Ishikawa (cell line): ENCODE data around the gene KLK15.

ENCODE experiments used
- CEBPB ChIP-seq: IDR thresholded peaks from 2 replicates; pipeline ENCODE4 v1.6.1; 2012
- CREB1 ChIP-seq: IDR thresholded peaks from 2 replicates; pipeline ENCODE4 v1.6.1; 2012; ENCODE audit warnings: low read depth
- EGR1 ChIP-seq: IDR thresholded peaks from 2 replicates; pipeline ENCODE4 v1.6.1; 2012
- EP300 ChIP-seq: IDR thresholded peaks from 2 replicates; pipeline ENCODE4 v1.6.1; 2012; ENCODE audit warnings: borderline replicate concordance
- FOXM1 ChIP-seq: IDR thresholded peaks from 2 replicates; pipeline ENCODE4 v1.6.1; 2012; ENCODE audit warnings: low read depth, borderline replicate concordance
- NFIC ChIP-seq: IDR thresholded peaks from 2 replicates; pipeline ENCODE4 v1.6.1; 2012
- RAD21 ChIP-seq: IDR thresholded peaks from 2 replicates; pipeline ENCODE4 v1.6.1; 2012; ENCODE audit warnings: low read depth
- TAF1 ChIP-seq: IDR thresholded peaks from 2 replicates; pipeline ENCODE4 v1.6.1; 2012; ENCODE audit warnings: low read depth, mild to moderate bottlenecking
- TCF12 ChIP-seq: IDR thresholded peaks from 2 replicates; pipeline ENCODE4 v1.6.1; 2012; ENCODE audit warnings: low read depth
- TEAD4 ChIP-seq: IDR thresholded peaks from 2 replicates; pipeline ENCODE4 v1.6.1; 2012
- YY1 ChIP-seq: IDR thresholded peaks from 2 replicates; pipeline ENCODE4 v1.6.1; 2012; ENCODE audit warnings: low read depth
- ZBTB7A ChIP-seq: IDR thresholded peaks from 2 replicates; pipeline ENCODE4 v1.6.1; 2012; ENCODE audit warnings: low read depth
- TF ChIP-seq, protein P1 (sequence below): IDR thresholded peaks from 2 replicates; pipeline ENCODE4 v1.6.1; 2012
- TF ChIP-seq, protein P2 (sequence below): IDR thresholded peaks from 2 replicates; pipeline ENCODE4 v1.6.1; 2012
- TF ChIP-seq, protein P3 (sequence below): IDR thresholded peaks from 2 replicates; pipeline ENCODE4 v1.6.1; 2012; ENCODE audit warnings: low read depth, mild to moderate bottlenecking

The KLK15 gene

DNA sequence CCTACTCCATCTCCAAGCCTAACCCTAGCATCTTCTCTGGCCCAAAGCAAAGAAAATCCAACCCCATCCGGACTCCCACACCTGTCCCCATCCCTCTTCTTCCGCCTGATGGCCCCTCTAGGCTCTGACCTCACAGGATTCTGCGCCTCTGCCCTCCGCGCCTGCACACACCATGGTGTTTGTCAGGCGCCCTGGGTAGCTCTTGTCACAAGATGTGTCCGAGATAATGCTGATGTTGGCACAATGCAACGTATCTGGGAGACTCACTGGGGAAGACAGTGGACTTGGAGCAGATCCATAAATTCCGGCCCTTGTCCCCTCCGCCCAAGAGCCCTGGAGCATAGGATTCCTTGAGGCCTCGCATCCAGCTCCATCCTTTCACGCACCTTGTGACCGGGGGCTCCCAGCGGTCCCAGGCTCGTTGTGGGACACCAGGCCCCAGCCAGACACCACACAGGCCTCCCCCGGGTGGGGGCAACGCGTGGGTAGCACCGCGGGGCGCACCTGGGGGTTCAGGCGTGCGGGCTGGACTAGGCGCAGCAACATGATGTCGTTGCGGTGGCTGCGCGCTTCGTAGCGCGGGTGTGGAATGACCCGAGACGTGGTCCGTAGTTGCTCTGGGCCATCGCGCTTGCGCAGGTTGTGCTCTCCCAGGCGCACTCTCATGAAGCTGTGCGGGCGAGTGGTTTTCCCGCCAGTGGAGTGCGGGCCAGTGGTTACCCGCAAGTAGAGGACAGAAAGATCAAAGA lies 6.7 kb downstream of the KLK15 start:
- TF ChIP-seq TCF12 (no peak), FOXM1 (no peak)
- TF ChIP-seq, protein P1, sequence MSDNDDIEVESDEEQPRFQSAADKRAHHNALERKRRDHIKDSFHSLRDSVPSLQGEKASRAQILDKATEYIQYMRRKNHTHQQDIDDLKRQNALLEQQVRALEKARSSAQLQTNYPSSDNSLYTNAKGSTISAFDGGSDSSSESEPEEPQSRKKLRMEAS, result no peak

DNA sequence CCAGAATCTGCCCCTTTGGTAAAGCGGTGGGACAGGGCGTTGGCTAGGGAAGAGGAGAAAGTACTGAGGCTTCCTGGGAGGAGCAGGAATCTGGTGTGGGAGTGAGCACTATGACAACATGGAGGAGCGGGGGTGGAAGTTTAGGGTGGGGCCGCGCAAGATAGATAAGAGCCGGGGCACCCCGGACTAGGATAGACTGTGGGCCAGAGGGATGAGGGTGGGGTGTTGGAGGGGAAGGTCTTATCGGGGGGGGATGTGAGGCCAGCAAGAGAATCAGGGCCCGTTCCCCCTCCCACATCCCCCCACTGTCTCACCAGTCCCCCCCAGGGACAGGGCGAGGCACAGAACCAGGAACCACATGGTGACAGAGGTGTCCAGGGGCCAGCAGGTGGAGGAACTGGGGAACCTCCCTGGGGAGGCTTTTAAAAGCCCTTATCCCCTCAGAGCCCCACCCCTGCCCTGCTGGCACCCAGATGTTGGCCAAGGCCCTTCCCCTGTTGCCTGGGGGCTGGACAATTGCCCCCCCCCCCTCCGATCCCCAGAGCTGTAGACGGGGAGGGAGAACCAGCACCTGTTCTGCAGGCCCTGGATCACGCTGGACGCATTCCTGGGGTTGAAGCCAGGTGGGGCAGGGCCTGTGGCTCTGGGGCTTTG lies 9.9 kb downstream of the KLK15 start, which contains the start of gene KLK1:
Gene KLK1 (minus strand): TSS at position 399 of the 654 bp plus-strand sequence. CDS start 39 bp downstream, at position 360.
- TF ChIP-seq CREB1, result no peak

DNA sequence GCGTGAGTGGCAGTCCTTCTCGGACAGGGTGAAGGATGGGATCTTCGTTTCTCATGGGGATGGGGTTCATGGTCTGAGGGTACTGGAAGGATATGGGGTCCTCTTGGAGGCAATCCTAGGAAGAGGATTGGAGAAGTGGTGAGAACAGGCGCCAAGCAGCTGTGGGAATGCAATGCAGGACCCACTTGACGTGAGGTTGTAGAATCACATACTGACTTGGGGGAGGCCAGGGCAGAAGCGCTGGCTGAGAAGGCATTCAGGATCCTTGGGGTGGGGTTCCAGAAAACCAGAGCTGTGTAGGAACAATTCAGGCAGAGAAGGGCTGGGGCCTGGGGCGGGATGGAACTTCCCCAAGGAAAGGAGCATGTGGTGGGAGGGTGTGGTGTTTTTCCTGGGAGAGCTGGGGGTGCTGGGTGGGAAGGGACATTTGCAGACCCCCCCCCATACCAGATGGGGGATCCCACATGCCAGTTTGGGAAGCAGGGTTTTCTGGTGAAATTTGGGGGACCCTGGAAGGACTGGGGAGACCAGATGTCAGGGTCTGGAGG lies 10.6 kb downstream of the KLK15 start:
- TF ChIP-seq, protein P2, sequence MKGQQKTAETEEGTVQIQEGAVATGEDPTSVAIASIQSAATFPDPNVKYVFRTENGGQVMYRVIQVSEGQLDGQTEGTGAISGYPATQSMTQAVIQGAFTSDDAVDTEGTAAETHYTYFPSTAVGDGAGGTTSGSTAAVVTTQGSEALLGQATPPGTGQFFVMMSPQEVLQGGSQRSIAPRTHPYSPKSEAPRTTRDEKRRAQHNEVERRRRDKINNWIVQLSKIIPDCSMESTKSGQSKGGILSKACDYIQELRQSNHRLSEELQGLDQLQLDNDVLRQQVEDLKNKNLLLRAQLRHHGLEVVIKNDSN, result no peak
- no peak for TF ChIP-seq EGR1
- TF ChIP-seq ZBTB7A, result no peak

DNA sequence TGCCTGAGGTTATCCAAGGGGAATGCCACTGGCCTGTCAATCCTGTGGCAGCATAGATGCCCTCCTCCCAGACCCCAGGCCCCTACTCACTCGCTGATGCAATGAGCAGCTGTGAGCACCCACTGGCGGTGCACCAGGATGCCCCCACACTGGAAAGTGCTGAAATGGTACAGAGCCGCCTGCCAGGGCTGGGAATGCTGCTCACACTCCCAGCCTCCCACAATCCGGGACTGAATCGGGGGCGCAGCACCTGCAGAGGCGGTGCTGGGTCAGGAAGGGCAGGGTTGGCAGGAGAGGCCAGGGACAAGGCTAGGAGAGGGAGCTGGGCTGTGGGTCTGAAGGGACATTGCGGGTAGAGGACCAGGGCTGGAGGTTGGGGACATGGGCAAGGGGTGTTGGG lies 11.8 kb downstream of the KLK15 start:
- TF ChIP-seq, protein P1, result no peak
- no peak for TF ChIP-seq TEAD4
- TF ChIP-seq TCF12, result no peak
- TF ChIP-seq, protein P3, sequence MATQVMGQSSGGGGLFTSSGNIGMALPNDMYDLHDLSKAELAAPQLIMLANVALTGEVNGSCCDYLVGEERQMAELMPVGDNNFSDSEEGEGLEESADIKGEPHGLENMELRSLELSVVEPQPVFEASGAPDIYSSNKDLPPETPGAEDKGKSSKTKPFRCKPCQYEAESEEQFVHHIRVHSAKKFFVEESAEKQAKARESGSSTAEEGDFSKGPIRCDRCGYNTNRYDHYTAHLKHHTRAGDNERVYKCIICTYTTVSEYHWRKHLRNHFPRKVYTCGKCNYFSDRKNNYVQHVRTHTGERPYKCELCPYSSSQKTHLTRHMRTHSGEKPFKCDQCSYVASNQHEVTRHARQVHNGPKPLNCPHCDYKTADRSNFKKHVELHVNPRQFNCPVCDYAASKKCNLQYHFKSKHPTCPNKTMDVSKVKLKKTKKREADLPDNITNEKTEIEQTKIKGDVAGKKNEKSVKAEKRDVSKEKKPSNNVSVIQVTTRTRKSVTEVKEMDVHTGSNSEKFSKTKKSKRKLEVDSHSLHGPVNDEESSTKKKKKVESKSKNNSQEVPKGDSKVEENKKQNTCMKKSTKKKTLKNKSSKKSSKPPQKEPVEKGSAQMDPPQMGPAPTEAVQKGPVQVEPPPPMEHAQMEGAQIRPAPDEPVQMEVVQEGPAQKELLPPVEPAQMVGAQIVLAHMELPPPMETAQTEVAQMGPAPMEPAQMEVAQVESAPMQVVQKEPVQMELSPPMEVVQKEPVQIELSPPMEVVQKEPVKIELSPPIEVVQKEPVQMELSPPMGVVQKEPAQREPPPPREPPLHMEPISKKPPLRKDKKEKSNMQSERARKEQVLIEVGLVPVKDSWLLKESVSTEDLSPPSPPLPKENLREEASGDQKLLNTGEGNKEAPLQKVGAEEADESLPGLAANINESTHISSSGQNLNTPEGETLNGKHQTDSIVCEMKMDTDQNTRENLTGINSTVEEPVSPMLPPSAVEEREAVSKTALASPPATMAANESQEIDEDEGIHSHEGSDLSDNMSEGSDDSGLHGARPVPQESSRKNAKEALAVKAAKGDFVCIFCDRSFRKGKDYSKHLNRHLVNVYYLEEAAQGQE, result no peak
- TF ChIP-seq TAF1, result no peak
- TF ChIP-seq ZBTB7A, result no peak

DNA sequence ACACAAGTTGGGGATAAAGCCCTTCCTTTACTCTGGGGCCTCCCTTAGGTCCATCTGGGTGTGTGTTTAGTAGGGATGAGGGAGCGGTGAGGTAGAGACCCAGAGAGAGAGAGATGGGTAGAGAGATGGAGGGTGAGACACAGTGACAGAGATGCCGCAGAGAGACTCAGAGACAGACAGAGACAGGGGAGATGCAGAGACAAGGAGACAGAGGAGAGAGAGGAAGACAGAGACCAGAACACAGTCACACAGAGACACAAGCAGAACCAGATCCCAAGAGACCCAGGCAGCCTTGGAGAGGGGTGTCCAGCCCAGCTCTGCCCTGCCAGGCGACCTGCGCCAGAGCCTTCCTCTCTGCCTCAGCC lies 12.1 kb downstream of the KLK15 start:
- TF ChIP-seq TCF12 (no peak), RAD21 (no peak), EGR1 (no peak), FOXM1 (no peak)

DNA sequence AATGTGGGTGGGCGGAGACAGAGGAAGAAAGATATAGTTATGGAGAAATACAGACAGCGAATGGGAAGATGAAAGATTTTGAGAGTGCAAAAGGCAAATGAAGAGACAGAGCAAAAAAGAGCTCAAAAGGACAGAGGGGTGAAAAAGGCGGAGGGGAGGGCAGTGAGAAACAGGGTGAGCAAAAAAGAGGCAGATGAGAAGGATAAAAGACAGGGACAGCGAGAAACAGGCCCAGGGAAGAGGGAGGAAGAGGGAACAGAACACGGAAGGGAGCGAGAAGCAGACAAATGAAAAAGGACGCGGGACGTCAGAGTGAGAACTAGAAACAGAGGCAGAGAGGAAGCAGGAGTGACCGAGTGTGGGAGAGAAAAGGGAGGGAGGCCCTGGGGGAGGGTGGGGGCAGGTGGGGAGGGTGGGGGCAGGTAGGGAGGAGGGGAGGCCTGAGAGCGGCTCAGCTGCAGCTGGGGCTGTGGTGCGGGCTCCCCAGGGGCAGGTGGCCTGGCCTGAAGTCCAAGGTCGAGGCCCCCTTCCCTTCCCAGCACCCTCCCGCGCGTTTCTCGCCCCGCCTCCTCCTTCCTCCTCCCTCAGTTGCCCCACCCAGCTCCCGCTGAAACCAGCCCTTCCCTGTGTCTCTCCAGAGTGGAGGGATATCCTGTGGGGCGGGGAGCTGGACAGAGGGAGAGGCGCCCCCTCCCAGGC lies 12.7 kb downstream of the KLK15 start:
- TF ChIP-seq TAF1 (no peak), NFIC (no peak), EP300 (no peak)

DNA sequence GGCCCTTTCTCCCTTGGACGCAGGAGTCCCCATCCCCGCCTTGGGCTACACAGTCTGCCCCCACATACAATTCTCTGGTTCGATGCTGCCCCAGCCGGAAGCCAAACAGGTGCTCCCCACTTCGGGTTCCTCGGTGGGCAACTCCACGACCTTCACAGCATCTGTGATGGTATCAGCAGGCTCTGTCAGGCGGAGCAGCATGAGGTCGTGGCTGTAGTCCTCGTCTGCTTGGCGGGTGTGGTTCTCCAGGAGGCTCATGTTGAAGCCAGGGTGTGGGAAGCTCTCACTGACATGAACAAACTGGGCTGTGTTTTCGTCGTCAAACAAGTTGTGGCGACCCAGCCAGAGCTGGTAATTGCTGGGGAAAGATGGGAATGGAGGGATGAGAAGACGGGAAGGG lies 13.3 kb downstream of the KLK15 start:
- TF ChIP-seq, protein P1, result no peak
- TF ChIP-seq EP300, result no peak

DNA sequence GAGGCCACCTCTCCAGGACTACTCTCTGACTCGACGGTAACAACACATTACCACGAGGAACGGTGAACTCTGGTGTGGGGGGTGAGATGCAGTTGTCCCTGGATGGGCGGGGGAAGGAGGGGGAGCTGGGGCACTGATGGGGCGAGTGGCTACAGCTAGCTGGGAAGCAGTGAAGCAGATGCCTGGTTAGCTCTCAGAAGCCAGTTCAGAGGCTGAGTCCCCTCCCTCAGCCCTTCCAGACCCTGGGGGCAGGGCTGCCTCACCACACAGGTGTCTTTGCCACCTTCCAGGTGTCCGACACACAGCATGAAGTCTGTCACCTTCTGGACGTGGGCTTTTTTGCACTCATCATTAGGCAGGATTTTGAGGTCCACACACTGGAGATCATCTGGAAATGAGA lies 13.7 kb downstream of the KLK15 start:
- TF ChIP-seq TCF12 (no peak), EP300 (no peak), CEBPB (no peak), EGR1 (no peak), NFIC (no peak), RAD21 (no peak), FOXM1 (no peak), YY1 (no peak), TAF1 (no peak), TEAD4 (no peak)
- TF ChIP-seq, protein P1, result no peak
